GM10266 (cell line): Measurements from ENCODE around the gene MPHOSPH8.

ENCODE experiments used
- DNase-seq: peaks from one replicate; pipeline ENCODE4 v3.0.0; 2012; ENCODE audit errors: extremely low spot score
- CTCF ChIP-seq: IDR thresholded peaks from 2 replicates; pipeline ENCODE4 v1.5.1; 2012; ENCODE audit warnings: mild to moderate bottlenecking, low read depth; ENCODE audit not compliant: control insufficient read depth, insufficient read depth; ENCODE audit errors: missing control alignments

MPHOSPH8 gene

GRCh38 chr13:19592657-19593180 is 40.7 kb upstream of the MPHOSPH8 start:
- DNase-seq = no peak

GRCh38 chr13:19596086-19596485 is 37.4 kb upstream of the MPHOSPH8 start:
- TF ChIP-seq CTCF = no peak
- DNase-seq = no peak

More at GRCh38 chr13:19592657-19593180, 40.7 kb upstream of the MPHOSPH8 start:
- no peak for TF ChIP-seq CTCF

GRCh38 chr13:19596960-19597361 is 36.5 kb upstream of the MPHOSPH8 start:
- TF ChIP-seq CTCF = no peak
- DNase-seq = no peak

GRCh38 chr13:19597523-19597922 is 35.9 kb upstream of the MPHOSPH8 start:
- no peak for DNase-seq
- no peak for TF ChIP-seq CTCF

- TF ChIP-seq CTCF = peak; percentile 36
- DNase-seq = peak; percentile 82
Measured at GRCh38 chr13:19601749-19602725, 31.4 kb upstream of the MPHOSPH8 start.

- no peak for TF ChIP-seq CTCF
- DNase-seq = no peak
Measured at GRCh38 chr13:19604306-19604705, 29.2 kb upstream of the MPHOSPH8 start.

GRCh38 chr13:19605161-19605955 is 28.1 kb upstream of the MPHOSPH8 start:
- no peak for DNase-seq
- TF ChIP-seq CTCF = no peak
